ENCODE measurements around the gene ANKS6.

The ANKS6 gene

DNA sequence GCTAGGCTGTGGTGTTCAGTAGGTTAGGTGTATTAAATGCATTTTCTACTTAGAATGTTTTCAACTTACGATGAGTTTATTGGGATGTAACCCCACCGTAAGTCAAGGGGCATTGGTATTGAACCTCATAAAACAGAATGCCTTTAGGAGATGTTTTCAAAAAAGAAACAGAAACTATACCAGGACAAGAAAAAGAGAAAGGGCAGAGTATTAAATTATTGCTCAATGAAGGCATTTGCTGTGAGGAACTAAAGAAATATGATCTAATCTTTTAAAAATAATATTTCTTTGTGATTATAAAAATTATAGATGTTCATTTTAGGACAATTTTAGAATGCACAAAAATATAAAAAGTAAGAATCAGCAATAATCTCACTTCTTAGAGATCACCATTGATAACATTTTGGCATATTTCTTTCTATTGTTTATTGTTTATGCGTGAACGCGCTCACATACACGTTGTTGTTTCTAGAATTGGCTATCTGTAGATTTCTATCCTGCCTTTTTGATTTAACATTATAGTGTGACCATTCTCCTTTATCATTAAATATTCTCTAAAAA is 19.1 kb upstream of the ANKS6 start:
- DNase-seq (ENCODE audit: low spot score), result no peak

DNA sequence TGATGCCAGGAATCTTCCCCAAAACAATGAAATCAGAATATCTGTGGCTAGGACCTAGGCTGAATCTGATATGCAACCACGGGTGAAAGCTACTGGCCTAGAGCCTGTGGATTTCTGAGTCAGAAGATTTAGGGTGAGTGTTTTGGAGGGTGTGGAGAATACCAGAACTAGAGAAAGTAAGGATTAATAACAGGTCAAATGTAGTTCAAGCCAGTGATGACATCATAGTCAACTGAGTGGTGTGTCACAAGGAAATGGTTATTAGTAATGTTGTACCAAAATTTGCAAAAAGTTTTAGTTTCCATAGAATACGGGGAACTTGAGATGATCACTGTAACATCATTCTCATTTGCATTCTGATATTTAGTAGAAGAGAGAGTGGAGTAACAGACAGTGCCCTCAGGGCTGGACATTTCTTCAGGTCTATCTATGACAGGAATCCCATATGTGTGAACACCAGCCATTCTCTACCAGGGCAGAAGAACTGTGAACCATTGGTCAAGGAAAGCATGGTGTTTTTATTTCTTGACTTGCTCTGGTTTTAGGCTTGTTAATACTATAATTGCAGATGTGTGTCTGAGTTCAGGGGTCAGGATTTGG is 14.8 kb upstream of the ANKS6 start:
- no peak for DNase-seq (ENCODE audit: low spot score)

DNA sequence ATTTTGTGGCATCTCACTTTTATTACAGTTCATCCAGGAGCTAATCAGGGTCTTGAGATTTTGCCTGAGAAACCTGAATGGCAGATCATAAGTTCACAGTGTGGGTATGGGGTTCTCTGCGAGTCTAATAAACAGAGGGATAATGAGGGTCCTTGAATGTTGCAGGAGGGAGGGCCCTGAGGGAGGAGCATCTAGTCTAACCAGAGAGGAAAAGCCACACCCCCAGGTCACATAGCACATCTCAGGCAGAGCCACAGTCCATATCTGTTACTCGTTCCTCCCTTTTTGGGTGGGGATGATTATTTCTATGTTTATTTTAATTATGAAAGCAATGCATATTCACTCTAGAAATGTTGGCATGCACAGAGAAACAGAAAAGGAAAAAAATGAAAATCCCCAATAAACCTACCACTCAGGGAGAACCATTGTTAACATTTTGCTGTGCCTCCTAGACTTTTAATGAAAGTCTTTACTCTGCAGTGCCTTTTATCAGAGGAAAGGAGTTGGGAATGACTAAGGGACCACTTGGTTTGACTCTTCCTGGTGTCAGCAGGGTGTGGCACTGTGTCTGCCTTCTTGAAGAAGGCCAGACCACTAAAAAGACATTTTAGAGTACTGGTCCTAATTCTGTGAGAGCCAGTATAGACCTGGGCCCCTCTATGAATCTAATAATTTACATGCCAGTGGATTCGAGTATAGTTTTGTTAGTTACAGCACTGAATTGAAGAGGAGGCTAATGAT is 13.9 kb upstream of the ANKS6 start:
- DNase-seq (ENCODE audit: low spot score), result no peak

DNA sequence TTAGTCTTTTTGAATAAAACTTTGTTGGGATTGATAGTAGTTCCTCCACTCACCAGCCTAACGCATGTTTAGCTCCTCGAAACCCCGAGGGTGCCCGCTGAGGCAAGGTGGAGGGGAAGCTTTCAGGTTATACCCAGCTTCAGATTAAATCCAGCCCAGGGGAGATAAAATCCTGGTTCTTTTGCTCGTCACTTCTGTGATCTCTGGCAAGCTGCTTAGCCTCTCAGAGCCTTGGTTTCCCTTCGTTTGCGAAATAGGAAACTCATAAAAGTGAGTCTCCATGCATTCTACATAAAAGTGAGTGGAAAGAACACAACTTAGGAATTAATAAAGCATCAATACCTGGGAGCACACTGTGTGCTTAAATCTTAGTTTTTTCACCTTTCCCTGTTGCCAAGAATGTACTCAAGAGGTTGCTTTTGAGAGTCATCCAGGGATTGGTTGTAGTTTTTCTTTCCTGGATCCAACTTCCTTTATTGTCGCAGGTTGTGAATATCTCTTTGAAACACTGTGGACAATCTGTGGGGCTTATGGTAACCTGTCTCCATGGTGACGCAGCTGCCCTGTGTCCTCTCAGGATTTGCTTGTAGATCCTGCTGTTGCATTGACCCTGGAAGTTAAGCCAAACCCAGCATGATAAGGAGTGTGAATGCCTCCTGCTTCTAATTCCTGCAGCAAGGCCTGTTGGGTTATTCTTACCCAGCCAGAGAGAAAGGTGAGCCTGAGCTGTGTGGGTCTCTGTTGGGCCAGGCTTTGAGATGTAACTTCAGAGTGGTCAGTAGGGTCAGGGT is 13.2 kb upstream of the ANKS6 start:
- no peak for DNase-seq (ENCODE audit: low spot score)

DNA sequence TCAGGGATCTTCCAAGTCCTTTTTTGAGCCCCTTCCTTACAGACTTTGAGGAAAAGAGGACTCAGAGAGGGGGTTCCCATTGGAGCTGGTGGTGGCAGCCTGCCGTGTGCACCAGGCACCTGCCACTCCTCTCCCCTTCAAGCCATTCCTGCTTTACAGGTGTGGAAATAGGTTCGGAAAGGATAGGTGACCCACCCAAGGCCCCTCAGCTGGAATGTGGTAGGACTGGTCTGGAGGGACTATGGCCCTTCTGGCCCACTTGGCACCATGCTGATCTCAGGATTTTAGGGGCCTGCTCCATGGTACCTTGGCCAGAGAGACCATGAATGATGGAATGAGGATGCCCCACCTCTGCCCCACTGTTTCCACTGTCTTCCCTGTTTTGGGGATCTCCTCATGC is 12.5 kb upstream of the ANKS6 start:
- DNase-seq (ENCODE audit: low spot score), result no peak

DNA sequence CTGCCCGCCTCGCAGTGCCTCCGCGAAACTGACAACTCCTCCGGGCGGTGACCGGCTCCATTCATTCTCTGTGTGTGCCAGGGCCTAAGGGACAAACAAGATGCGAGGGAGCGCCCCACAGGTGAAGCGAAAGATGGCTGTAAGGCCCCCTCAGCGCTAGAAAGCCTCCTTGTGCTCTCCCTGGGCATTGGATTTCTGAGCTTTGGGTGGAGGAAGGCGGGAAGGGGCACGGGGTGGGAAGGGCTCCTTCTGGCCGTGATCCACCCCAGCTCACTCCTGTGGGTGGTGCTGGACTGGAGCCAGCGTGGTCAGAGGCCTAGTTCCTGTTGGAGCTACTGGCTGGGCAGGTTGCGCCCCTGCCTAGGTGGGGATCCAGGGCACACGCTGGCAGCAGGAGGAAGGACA is 12.1 kb upstream of the ANKS6 start:
- DNase-seq (ENCODE audit: low spot score), result no peak

DNA sequence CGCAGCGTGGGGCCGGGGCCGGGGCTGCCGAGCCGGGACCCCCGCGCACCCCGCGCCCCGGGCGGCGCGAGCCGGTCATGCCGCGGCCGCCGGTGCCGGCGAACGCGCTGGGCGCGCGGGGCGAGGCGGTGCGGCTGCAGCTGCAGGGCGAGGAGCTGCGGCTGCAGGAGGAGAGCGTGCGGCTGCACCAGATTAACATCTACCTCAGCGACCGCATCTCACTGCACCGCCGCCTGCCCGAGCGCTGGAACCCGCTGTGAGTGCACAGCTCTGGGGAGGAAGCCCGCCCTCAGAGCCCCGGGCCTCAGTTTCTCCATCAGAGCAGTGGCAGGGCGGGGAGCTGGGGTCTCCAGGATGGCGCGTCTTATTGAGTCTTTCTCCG is 11.4 kb upstream of the ANKS6 start:
- no peak for DNase-seq (ENCODE audit: low spot score)

DNA sequence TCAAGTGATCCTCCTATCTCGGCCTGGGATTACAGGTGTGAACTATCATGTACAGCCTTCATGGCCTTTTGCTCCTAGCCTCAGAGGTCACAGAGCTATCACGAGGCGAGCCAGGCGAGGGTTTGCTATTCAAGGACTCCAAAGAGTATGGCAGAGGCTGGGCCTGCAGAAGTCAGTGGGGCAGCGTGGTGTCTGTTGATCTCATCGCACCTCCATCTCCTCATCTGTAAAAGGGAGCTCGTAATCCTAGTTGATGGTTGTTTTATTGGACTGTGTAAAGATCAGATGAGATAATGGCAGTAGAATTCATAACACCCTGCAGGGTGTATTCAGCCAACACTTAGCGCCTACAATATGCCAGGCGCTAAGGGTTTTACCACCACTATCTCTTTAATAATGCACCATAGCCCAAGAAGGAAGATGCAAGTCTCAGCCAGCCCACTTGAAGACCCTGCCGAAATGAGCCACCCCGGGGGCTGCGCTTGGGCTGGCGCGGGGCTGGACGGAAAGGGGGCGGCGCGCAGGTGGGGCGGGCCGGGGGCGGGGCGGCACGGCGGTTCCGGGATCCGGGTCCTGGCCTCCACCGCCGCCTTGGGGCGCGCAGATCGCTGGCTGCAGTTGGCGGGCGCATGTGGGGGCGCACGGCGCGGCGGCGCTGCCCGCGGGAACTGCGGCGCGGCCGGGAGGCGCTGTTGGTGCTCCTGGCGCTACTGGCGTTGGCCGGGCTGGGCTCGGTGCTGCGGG is 10.9 kb upstream of the ANKS6 start, which contains the start of gene GALNT12:
TSS of gene GALNT12 (plus strand) at position 601 of the 744 bp plus-strand sequence. CDS start at position 630, 29 bp downstream.
- no peak for DNase-seq (ENCODE audit: low spot score)

DNA sequence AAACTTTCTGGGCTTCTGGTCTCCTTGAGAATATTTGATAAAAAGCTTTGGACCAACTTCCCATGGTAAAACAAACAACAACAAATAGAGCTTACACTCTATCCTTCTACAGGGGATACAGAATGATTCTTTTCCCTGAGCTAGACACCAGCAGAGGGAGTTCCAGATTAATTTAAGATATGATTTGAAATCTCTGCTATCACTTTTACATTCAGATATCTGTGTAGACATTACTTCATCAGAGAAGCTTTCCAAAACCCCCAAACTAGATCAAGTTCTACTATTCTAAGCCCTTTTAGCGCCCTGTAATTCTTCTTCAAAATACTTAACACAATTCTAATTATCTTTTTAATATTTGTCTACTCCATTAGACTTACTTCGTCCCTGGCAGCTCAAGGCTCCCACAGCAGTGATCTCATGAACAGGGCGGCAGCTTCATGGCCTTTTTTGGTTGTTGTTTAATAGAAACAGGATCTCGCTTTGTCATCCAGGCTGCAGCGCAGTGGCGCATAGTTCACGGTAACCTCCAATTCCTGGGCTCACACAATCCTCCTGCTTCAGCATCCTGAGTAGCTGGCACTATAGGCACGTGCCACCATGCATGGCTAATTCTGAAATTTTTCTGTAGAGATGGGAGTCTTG is 10.2 kb upstream of the ANKS6 start:
- DNase-seq (ENCODE audit: low spot score), result no peak

DNA sequence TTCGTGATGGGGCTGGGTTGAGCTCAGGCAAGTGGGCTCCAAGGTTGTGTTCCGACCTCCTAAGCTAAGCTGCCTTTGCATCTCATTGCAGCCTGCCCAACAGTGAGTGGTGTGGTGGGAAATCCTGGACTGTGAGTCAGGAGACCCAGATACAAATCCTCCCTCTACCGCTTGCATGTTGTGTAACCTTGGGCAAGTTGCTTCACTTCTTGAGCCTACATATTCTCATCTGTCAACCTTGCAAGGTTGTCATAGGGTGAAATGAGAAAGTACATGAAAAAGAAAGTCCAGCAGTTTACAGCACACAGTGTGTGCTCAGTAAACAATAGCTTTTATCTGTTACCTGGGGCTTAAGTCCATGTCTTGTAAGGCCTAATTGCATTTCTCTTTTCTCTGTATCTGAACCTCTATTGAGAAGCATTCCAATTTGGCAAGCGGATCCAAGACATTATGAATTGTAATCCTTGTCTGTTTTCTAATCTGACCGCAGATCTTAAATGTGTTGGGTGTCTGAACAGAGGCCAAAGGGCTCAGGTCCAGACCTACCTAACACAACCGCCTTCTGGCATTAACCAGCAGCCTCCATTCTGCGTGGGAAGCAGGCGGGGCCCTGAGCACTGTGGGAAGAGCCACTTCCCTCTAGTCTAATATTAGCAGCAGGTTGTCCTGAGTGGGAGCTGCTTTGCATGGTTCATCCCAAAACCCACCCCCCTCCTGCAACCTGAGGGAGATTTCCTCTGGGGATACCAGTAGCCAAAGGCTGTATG is 9.3 kb upstream of the ANKS6 start:
- DNase-seq (ENCODE audit: low spot score), result no peak

DNA sequence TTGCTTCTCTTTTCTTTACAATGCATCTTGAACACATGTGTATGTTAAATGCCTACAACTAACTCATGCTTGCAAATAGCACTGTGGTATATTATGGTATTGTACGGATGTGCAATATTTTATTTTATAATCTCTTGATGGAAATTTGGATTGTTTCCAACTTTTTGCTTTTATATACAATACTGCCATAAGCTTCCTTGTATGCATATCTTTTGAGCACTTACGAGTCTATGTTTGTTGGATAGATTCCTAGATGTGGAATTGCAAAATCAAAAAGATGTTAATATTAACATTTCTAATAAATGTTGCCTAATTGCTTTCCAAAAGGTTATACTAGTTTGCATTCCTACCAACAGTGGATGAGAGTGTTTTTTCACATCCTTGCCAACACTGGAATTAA is 7.7 kb upstream of the ANKS6 start:
- DNase-seq (ENCODE audit: low spot score), result no peak

DNA sequence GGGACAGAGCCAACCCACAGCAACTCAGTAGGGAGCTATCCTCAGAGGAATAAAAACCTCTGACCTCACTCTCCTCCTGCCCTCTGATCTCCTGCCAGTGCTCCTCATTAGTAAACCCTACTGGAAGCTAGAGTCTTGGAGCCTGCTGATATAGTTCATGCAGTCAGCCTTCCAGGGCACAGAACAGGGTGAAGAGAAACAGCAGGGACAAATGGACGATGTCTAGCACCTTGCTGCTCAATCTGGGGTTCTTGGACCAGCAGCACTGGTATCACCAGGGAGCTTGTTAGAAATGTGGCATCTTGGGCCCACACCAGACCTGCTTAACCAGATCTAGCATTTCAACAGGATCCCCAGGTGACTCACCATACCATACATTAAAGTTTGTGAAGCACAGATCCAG is 5.6 kb upstream of the ANKS6 start:
- DNase-seq (ENCODE audit: low spot score), result no peak

DNA sequence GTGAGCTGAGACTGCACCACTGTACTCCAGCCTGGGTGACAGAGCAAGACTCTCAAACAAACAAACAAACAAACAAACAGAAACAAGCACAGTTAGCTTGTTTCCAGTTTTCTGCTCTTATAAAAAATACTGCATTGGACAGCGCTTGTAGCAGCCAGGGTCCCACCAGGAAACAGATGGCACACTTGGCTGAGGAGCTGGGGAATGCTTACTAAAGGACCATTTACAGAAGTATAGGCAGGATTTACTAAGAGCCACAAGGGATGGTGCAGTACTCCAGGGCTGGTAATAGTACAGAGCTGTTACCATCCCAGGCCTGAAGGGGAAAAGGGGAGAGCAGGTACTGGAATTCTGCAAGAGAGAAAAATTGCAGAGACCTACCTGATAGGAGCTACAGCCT is 5.2 kb upstream of the ANKS6 start:
- no peak for DNase-seq (ENCODE audit: low spot score)

DNA sequence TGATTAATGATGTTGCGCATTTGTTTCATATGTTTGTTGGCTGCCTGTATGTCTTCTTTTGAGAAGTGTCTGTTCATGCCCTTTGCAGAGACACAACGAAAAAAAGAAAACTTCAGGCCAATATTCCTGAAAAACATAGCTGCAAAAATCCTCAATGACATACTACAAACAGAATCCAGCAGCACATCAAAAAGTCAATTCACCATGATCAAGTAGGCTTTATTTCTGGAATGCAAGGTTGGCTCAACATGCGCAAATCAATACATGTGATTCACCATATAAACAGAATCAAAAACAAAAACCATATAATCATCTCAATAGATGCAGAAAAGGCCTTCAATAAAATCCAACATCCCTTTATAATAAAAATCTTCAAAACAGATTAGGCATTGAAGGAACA is 1.9 kb upstream of the ANKS6 start:
- no peak for DNase-seq (ENCODE audit: low spot score)

DNA sequence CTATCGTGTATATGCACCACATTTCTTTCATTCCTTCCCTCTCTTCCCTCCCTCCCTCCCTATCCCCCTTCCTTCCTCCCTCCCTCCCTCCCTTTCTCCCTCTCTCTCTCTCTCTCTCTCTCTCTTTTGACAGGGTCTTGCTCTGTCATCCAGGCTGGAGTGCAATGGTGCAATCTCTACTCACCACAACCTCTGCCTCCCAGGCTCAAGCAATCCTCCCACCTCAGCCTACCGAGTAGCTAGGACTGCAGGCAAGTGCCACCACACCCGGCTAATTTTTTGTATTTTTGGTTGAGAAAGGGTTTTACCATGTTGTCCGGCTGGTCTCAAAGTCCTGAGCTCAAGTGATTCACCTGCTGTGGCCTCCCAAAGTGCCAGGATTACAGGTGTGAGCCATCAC is 1.1 kb upstream of the ANKS6 start:
- DNase-seq (ENCODE audit: low spot score), result no peak

DNA sequence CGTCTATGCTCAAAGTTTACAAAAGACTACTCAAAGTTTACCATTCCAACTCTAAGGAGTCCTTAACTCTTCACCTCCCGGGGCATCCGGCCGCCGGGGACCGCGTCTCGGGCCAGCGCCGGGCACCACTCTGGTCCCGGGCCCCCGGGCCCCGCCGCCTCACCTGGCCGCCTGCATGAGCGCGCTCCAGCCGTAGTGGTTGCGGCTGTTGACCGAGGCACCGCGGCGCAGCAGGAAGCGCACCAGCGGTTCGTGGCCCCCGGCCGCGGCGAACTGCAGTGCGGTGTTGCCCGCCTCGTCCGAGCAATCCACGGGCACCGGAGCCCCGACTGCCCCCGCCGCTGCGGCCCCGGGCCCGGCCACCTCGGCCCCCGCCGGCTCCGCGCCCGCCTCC is 388 bp downstream of the ANKS6 start:
- DNase-seq (ENCODE audit: low spot score), result no peak

DNA sequence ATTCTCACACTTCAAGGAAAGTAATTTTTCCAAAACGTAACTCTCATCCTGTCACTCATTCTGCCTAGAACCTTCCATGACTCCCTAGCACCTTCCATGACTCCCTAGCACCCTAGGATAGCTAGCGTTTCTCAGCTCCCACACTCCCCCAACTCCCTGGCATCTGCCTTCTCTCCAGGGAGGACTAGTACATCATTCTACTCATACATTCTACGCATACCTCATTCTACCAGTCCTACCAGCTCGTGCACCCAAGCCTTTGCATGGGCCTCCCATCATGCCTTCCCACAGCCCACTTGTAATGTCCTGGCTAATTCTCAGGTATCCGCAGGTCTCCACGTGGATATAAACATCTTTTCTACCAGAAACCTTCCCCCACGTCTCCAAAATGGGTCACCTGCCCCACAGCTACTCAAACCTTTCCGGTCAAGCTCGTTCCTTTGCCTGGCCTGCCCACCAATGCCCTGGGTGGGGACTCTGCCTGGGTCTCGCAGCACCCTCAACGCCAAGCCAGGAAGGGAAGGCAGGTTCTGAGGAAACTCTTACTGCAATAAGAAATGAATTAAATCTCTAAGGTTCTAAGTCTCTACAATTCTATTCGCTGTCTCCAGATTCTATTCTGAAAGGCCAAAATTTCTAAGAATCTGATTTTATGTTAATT is 930 bp downstream of the ANKS6 start:
- DNase-seq (ENCODE audit: low spot score), result no peak

DNA sequence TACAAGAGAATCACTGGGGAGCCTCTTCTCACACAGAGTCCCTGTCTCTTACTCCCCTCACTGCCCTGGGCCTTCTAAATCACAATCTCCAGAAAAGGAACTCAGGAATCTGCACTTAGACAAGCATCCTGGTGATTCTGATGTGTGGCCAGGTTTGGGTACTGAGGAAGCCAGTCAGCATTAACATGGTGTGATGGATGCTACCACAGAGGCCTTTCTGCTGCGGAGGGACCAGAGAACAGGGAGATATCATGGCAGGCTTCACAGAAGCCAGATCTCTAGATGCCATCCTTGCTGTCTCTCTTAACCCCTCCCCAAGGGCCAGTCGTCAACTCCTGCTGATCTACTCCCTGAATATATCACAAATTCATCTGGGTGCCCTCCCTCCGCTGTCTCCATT is 1.6 kb downstream of the ANKS6 start:
- DNase-seq (ENCODE audit: low spot score), result no peak

DNA sequence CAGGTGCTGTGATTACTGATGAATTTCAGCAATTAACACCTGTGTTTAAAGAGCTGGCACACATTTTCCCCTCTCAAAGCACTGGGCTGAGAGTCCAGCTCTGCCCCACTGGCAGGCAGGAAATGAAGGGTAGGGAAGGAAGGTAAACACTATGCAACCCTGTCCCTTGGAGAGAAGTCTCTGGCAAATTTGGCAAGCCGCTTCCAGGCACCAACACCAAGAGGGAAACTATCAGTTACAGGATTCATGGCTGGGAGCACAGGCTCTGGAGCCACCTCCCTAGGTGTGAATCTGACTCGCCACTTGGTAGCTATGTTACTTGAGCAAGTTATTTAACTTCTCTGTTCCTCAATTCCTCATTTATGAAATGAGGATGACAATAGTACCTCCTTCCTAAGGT is 3.3 kb downstream of the ANKS6 start:
- no peak for DNase-seq (ENCODE audit: low spot score)

Data from globus pallidus (tissue), 1 donor.